K562 (cell line): ENCODE measurements around the gene ALS2.

Experiments used
- ATF6 ChIP-seq: sonication (generic); formaldehyde crosslinking; IDR thresholded peaks from 2 replicates; pipeline ENCODE4 v1.4.0; 2020; ENCODE audit warnings: mild to moderate bottlenecking, missing genetic modification reagents
- CTCF ChIP-seq, 3 experiments: IDR thresholded peaks in 2 of 3; conservative IDR thresholded peaks in 1 of 3; 2 replicates each; pipeline ENCODE4 v1.5.1; 2011 to 2012; ENCODE audit warnings: low read length in 3 of 3, mild to moderate bottlenecking in 3 of 3, control low read depth in 2 of 3, improper control_type of control experiment in 1 of 3, inconsistent platforms in 1 of 3, low read depth in 1 of 3, mixed read lengths in 1 of 3, moderate library complexity in 1 of 3; ENCODE audit not compliant: insufficient read depth in 2 of 3

GRCh38 chr2:201709747-201710146, 71.0 kb downstream of the ALS2 start:
- no peak for TF ChIP-seq ATF6 (CRISPR knock-in tag)
- no peak for TF ChIP-seq CTCF (IDR thresholded peaks at IDR 0.05 in 2 of 3, conservative IDR thresholded peaks at IDR 0.05 in 1 of 3; ENCODE audit: insufficient read depth in 2 of 3, low read depth in 1 of 3, low read length in 3 of 3)
